Hindlimb muscle (tissue), 1 donor: ENCODE results near the gene KCTD21. TPM values are rescaled to one million over a fixed set of nuclear protein-coding genes. Genes with fewer than 3 reads are reported as not detected.

Source experiments
- DNase-seq: peaks from one replicate; pipeline ENCODE4 v3.0.0-alpha.2; 2013
- polyA plus RNA-seq: library from polyadenylated mRNA; unstranded; fragments of 120-200 nt; gene quantifications from one replicate; pipeline ENCODE4 v1.2.1, GENCODE V29; 2013; ENCODE audit not compliant: insufficient read length

The KCTD21 gene
- polyA plus RNA-seq, 1 donor: 8.2 TPM

DNA sequence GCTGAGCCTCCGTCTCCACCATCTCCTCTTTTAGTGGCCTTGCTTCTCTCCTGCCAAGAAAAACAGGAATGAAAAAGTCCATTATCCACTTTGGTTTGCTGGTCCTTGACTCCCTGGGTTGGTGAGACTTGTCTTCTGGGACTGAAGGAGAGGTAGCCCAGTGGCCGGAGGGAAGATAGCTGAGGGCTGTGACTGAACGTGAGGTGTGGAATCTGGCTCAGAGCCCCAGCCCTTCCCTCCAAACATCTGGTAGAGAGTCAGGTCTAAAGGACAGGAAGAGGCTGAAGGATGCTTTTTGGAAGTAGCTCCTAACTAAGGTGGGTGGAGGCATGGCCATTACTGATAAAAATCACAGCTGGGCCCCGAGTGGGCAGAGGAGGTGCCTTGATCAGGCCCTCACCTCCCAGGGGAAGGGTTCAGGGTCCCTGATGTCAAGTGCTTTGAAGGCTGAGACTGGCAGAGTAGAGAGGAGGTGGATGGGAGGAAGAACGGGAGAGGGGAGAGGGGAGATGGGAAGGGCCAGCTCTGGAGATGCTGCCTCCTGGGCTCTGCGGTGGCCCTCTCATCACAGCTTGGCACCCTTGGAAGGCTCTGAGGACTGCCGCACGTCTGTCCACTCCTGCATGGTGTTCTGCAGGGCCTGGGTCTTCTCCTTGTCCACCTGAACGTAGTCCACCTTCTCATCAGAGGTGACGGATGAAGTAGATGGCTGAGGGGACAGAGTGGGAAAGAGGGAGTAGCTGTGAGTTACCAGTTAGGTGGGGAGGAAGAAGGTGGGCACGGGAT, 30.5 kb upstream of the KCTD21 start:
- no peak for DNase-seq

DNA sequence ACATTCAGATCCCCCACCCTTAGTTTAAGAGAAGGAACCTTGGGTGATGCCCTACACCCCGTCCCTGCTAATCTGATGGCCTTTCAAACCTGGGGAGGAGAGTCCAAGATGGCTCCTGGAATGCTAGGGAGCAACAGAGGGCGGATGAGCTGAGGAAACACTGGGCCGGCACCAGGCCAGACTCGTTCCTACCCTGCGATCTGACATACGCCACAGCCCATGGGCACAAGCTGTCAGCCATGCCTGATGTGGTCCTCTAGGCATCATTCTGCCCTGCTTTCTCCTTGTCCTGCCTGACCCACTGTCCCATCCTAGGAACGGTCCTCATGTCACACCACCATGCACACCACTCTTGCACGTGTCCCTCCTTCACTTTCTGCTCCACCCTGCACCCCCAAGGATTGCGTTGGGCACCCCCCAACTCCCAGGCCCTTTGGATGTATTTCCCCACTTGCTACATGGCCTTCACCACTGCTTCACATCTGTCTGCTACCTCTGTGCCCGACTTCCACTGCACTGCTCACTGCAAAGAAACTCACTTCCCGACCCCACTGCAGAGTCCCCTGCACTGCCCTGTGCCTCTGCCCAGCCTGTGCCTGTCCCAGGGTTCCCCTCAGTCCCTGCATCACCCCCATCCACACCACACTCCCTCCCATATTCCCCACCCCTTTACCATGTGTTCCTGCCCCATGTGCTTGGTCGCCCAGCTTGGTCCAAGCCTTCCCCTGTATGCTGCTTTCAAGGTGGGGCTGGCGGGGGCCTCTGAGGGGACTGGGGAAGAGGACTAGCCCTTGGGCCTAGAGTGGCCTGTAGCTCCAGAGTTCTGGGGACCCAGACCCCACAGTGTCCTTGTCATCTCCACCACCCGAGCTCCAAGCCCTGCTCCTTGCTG, 29.5 kb upstream of the KCTD21 start:
- DNase-seq: no peak

DNA sequence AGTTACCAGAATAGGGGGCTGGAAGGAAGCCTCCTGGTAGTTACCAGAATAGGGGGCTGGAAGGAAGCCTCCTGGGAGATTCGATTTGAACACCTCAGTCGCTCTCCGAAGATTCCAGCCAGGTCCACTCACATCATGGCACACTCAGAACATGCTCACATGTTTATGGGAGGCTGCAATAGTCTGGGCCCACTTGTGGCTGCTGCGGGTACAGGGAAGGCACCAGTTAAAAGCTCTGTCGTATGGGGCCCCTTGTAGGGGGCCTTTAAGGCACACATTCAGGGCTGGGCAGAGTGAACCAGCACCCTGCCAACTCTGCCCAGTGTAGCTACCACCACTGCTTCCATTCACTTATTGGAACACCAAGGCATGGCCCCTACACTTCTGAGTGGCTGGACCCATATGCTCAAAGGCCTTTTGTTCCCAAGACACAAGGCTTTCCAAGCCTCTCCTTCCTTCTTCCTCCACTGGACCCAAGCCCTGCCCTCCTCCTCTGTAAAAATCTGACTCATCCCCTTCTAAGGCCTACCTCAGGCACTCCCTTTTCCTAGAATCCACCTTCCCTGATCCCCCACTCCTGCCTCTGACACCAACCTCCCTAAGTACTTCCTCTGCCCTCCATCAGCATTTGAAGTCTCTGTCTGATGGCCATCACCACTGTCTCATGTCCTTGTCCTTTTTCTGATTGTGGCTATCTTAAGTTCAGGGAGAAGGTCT, 28.3 kb upstream of the KCTD21 start:
- no peak for DNase-seq

GRCh38 chr11:78216021-78216420, 27.6 kb upstream of the KCTD21 start:
- DNase-seq: no peak

GRCh38 chr11:78214331-78215194, 26.1 kb upstream of the KCTD21 start:
- DNase-seq: no peak

DNA sequence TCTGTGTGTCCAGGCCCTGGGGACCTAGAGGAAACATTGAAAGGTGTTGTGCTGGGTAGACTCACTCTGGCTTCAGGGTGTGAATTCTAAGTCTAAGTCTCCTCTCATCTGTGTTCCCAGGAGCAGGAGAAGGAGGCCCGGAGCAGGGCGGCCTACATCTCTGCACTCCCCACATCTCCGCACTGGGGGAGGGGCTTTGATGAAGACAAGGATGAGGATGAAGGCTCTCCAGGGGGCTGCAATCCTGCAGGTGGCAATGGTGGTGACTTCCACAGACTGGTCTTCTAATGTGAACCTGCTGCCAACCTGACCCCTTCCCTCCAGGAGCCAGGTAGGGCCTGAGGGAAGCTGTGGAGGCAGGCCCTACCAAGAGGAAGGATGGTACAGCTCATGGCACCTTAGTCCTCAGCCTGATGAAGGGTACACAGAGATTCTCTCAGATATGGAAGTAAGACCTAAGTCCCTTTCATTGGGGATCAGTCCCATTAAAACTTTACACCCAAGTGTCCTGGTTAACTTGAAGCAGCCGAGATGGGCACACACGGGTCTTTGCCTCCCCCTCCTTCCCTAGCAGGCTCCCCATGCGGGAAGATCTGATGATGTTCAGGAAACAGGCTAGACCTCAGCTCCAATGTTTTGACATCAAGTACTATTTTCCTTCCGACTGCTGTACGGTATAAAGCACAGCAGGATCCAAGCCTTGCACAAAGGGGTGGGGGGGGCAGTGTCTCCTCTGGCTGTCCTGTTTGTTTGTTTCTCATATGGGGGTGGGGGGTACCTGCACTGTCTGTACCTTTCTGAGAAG, 25.3 kb upstream of the KCTD21 start:
- DNase-seq: no peak

GRCh38 chr11:78212586-78213371, 24.4 kb upstream of the KCTD21 start:
- DNase-seq: no peak

GRCh38 chr11:78211565-78211964, 23.1 kb upstream of the KCTD21 start:
- no peak for DNase-seq

GRCh38 chr11:78210000-78210608, 21.7 kb upstream of the KCTD21 start:
- no peak for DNase-seq

DNA sequence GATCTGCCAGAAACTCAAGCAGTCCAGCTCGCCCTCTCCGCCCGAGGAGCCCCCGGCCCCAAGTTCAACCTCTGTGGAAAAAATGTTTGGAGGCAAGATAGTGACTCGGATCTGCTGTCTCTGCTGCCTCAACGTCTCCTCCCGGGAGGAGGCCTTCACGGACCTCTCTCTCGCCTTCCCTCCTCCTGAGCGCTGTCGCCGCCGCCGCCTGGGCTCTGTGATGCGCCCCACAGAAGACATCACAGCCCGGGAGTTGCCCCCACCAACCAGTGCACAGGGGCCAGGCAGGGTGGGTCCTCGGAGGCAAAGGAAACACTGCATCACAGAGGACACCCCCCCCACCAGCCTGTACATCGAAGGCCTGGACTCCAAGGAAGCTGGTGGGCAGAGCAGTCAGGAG, 21.1 kb upstream of the KCTD21 start:
- DNase-seq: no peak

GRCh38 chr11:78208257-78209165, 20.1 kb upstream of the KCTD21 start:
- DNase-seq: no peak

DNA sequence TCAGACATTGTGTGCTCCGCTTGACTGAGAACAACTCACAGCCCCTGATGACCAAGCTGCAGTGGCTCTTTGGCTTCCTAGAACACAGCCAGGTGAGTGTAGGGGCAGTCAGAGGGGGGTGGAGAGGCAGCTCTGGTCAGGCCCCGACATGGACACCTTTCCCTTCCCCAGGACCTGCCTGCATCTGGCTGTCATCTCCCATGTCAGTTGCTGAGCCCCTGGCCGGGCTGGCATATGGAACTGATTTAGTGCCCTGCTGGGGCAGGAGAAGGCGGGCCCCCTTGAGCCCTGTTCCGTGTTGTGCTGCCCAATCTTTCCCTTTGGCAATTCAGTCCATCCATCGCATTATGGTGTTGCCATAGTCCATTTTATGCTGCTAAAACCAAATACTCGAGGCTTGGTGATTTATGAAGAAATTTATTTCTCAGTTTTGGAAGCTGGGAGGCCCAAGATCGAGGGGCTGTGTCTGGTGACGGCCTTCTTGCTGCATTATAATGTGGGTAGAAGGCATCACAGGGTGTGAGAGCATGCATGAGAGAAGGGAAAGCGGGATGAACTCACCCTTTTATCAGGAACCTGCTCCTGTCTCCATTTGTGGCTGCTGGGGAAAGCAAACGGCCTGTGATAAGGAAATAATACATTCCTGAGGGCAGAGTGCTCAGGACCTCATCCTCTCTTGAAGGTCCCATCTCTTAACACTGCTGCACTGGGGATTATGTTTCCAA, 19.3 kb upstream of the KCTD21 start:
- DNase-seq: no peak

- DNase-seq: no peak
These were observed 17.3 kb upstream of the KCTD21 start for GRCh38 chr11:78205691-78206090.

- DNase-seq: no peak
These were observed 16.8 kb upstream of the KCTD21 start for GRCh38 chr11:78205256-78205655.

- no peak for DNase-seq
These were observed 14.8 kb upstream of the KCTD21 start for GRCh38 chr11:78203184-78203583.

- DNase-seq: no peak
These were observed 14.3 kb upstream of the KCTD21 start for GRCh38 chr11:78202733-78203167.

- DNase-seq: no peak
These were observed 12.8 kb upstream of the KCTD21 start for GRCh38 chr11:78201096-78201818.
